HEK293 (cell line): ENCODE data around the gene FAM78A.

Experiments
- OVOL3 ChIP-seq: fragments of 450-650 bp; formaldehyde crosslinking; IDR thresholded peaks from 2 replicates; pipeline ENCODE4 v1.5.1; 2016; ENCODE audit warnings: missing biosample characterization, missing genetic modification characterization
- ZBTB7A ChIP-seq: fragments of 450-650 bp; formaldehyde crosslinking; IDR thresholded peaks from 2 replicates; pipeline ENCODE4 v1.5.1; 2016; ENCODE audit warnings: low read depth, missing biosample characterization, missing genetic modification characterization
- ZFP3 ChIP-seq: fragments of 450-650 bp; formaldehyde crosslinking; IDR thresholded peaks from 2 replicates; pipeline ENCODE4 v1.5.1; 2016; ENCODE audit warnings: low read depth, missing biosample characterization, missing genetic modification characterization
- ZFP37 ChIP-seq: fragments of 450-650 bp; formaldehyde crosslinking; IDR thresholded peaks from 2 replicates; pipeline ENCODE4 v1.5.1; 2016; ENCODE audit warnings: missing biosample characterization, missing genetic modification characterization
- ZNF292 ChIP-seq: fragments of 450-650 bp; formaldehyde crosslinking; IDR thresholded peaks from 2 replicates; pipeline ENCODE4 v1.5.1; 2016; ENCODE audit warnings: low read depth, missing biosample characterization, missing genetic modification characterization, borderline replicate concordance
- ZNF747 ChIP-seq: fragments of 450-650 bp; formaldehyde crosslinking; IDR thresholded peaks from 2 replicates; pipeline ENCODE4 v1.5.1; 2016; ENCODE audit warnings: missing biosample characterization, missing genetic modification characterization
- TF ChIP-seq, protein P1 (sequence below): fragments of 450-650 bp; formaldehyde crosslinking; IDR thresholded peaks from 2 replicates; pipeline ENCODE4 v1.5.1; 2016; ENCODE audit warnings: missing biosample characterization, missing genetic modification characterization
- TF ChIP-seq, protein P2 (sequence below): fragments of 450-650 bp; formaldehyde crosslinking; IDR thresholded peaks from 2 replicates; pipeline ENCODE4 v1.5.1; 2016; ENCODE audit warnings: missing biosample characterization, missing genetic modification characterization

GRCh38 chr9:131218370-131218769, 57.9 kb downstream of the FAM78A start:
- TF ChIP-seq ZNF292 (tag by site-specific recombination) (no peak), ZFP37 (tag by site-specific recombination) (no peak), ZFP3 (no peak), ZNF747 (tag by site-specific recombination) (no peak), ZBTB7A (tag by site-specific recombination) (no peak), OVOL3 (tag by site-specific recombination) (no peak)
- TF ChIP-seq, protein P1, sequence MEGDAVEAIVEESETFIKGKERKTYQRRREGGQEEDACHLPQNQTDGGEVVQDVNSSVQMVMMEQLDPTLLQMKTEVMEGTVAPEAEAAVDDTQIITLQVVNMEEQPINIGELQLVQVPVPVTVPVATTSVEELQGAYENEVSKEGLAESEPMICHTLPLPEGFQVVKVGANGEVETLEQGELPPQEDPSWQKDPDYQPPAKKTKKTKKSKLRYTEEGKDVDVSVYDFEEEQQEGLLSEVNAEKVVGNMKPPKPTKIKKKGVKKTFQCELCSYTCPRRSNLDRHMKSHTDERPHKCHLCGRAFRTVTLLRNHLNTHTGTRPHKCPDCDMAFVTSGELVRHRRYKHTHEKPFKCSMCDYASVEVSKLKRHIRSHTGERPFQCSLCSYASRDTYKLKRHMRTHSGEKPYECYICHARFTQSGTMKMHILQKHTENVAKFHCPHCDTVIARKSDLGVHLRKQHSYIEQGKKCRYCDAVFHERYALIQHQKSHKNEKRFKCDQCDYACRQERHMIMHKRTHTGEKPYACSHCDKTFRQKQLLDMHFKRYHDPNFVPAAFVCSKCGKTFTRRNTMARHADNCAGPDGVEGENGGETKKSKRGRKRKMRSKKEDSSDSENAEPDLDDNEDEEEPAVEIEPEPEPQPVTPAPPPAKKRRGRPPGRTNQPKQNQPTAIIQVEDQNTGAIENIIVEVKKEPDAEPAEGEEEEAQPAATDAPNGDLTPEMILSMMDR (tag by site-specific recombination): no peak
- TF ChIP-seq, protein P2, sequence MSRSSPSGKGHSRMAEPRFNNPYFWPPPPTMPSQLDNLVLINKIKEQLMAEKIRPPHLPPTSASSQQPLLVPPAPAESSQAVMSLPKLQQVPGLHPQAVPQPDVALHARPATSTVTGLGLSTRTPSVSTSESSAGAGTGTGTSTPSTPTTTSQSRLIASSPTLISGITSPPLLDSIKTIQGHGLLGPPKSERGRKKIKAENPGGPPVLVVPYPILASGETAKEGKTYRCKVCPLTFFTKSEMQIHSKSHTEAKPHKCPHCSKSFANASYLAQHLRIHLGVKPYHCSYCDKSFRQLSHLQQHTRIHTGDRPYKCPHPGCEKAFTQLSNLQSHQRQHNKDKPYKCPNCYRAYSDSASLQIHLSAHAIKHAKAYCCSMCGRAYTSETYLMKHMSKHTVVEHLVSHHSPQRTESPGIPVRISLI (tag by site-specific recombination): no peak
